ENCODE results near the gene ELP1. TPM values are rescaled to one million over a fixed set of nuclear protein-coding genes. Genes with fewer than 3 reads are reported as not detected.

ELP1 gene
- total RNA-seq, 1 experiment from 2014 or later = 29.1 TPM

GRCh38 chr9:108910402-108910801, 23.5 kb downstream of the ELP1 start:
- H3K27me3 ChIP-seq (replicated peaks; ENCODE audit: control insufficient read depth, insufficient read depth, low read length) = no peaks in the 10 kb centered on the region
- no peaks in the 10 kb centered on the region for H3K9me3 ChIP-seq
- no peaks in the 10 kb centered on the region for H3K4me1 ChIP-seq
- Mint-ChIP-seq H3K27me3 (ENCODE audit: insufficient read depth, unreplicated experiment) (no peaks in the 10 kb centered on the region), H3K9me3 (ENCODE audit: unreplicated experiment) (no peaks in the 10 kb centered on the region), H3K4me1 (ENCODE audit: low read depth, unreplicated experiment) (no peaks in the 10 kb centered on the region), H3K36me3 (ENCODE audit: insufficient read depth, unreplicated experiment) (peaks cover 43% of the 10 kb centered on the region), H3K4me3 (ENCODE audit: unreplicated experiment) (no peak overlapping the region), H3K27ac (ENCODE audit: unreplicated experiment) (no peak overlapping the region)
- peaks cover 2% of the 10 kb centered on the region; the same call in 1 of the 2 replicates for H3K36me3 ChIP-seq (ENCODE audit: control insufficient read depth, insufficient read depth, low read length)
- no peak for TF ChIP-seq CTCF (IDR thresholded peaks at IDR 0.05; ENCODE audit: insufficient read depth in 1 of 2, low read depth in 1 of 2, low read length in 1 of 2, severe bottlenecking in 1 of 2, unreplicated experiment in 1 of 2)
- ChIA-PET CTCF (no interaction called here), POLR2A (no interaction called here)
- H3K4me3 ChIP-seq (ENCODE audit: low read depth, low read length) = no peak overlapping the region
- DNase-seq = no peak
- no TSS peak for BruUV-seq (replicated peaks)
- intact Hi-C loops (cut with micrococcal nuclease; ENCODE audit: unreplicated experiment) = no loop called here

GRCh38 chr9:108905494-108905893, 28.4 kb downstream of the ELP1 start:
- intact Hi-C loops (cut with micrococcal nuclease; ENCODE audit: unreplicated experiment) = no loop called here
- BruUV-seq (replicated peaks) = no TSS peak

GRCh38 chr9:108904161-108904560, 29.8 kb downstream of the ELP1 start:
- POLR2A ChIA-PET = no interaction called here
- BruUV-seq (replicated peaks) = no TSS peak

More at GRCh38 chr9:108905494-108905893, 28.4 kb downstream of the ELP1 start:
- Histone ChIP-seq H3K4me3 (ENCODE audit: low read depth, low read length) (no peak overlapping the region), H3K4me1 (no peaks in the 10 kb centered on the region), H3K9me3 (no peaks in the 10 kb centered on the region), H3K27me3 (replicated peaks; ENCODE audit: control insufficient read depth, insufficient read depth, low read length) (no peaks in the 10 kb centered on the region), H3K36me3 (ENCODE audit: control insufficient read depth, insufficient read depth, low read length) (peaks cover 2% of the 10 kb centered on the region; the same call in 1 of the 2 replicates)
- peaks cover 20% of the 10 kb centered on the region for H3K36me3 Mint-ChIP-seq (ENCODE audit: insufficient read depth, unreplicated experiment)
- DNase-seq = no peak
- H3K4me3 Mint-ChIP-seq (ENCODE audit: unreplicated experiment) = no peak overlapping the region
- POLR2A ChIA-PET = no interaction called here
- no peaks in the 10 kb centered on the region for H3K4me1 Mint-ChIP-seq (ENCODE audit: low read depth, unreplicated experiment)
- H3K27me3 Mint-ChIP-seq (ENCODE audit: insufficient read depth, unreplicated experiment) = no peaks in the 10 kb centered on the region
- no peaks in the 10 kb centered on the region for H3K9me3 Mint-ChIP-seq (ENCODE audit: unreplicated experiment)
- CTCF ChIA-PET = no interaction called here
- H3K27ac Mint-ChIP-seq (ENCODE audit: unreplicated experiment) = no peak overlapping the region
- TF ChIP-seq CTCF (IDR thresholded peaks at IDR 0.05; ENCODE audit: insufficient read depth in 1 of 2, low read depth in 1 of 2, low read length in 1 of 2, severe bottlenecking in 1 of 2, unreplicated experiment in 1 of 2) = no peak

More at GRCh38 chr9:108904161-108904560, 29.8 kb downstream of the ELP1 start:
- DNase-seq = no peak
- Mint-ChIP-seq H3K27me3 (ENCODE audit: insufficient read depth, unreplicated experiment) (no peaks in the 10 kb centered on the region), H3K36me3 (ENCODE audit: insufficient read depth, unreplicated experiment) (peaks cover 17% of the 10 kb centered on the region), H3K4me3 (ENCODE audit: unreplicated experiment) (no peak overlapping the region), H3K4me1 (ENCODE audit: low read depth, unreplicated experiment) (no peaks in the 10 kb centered on the region), H3K9me3 (ENCODE audit: unreplicated experiment) (no peaks in the 10 kb centered on the region), H3K27ac (ENCODE audit: unreplicated experiment) (no peak overlapping the region)
- CTCF ChIA-PET = no interaction called here
- peaks cover 2% of the 10 kb centered on the region; the same call in 1 of the 2 replicates for H3K36me3 ChIP-seq (ENCODE audit: control insufficient read depth, insufficient read depth, low read length)
- no peak for TF ChIP-seq CTCF (IDR thresholded peaks at IDR 0.05; ENCODE audit: insufficient read depth in 1 of 2, low read depth in 1 of 2, low read length in 1 of 2, severe bottlenecking in 1 of 2, unreplicated experiment in 1 of 2)
- H3K9me3 ChIP-seq = no peaks in the 10 kb centered on the region
- intact Hi-C loops (cut with micrococcal nuclease; ENCODE audit: unreplicated experiment) = loop anchor here (5.0 kb wide), 1 partner anchor 52 kb away; no protein-coding TSS in a partner anchor
- H3K27me3 ChIP-seq (replicated peaks; ENCODE audit: control insufficient read depth, insufficient read depth, low read length) = no peaks in the 10 kb centered on the region
- H3K4me1 ChIP-seq = no peaks in the 10 kb centered on the region
- no peak overlapping the region for H3K4me3 ChIP-seq (ENCODE audit: low read depth, low read length)

All from Caco-2 (cell line).